ENCODE measurements around the gene MARCHF10.

The MARCHF10 gene

GRCh38 chr17:62755141-62755851 lies 52.8 kb downstream of the MARCHF10 start:
- DNase-seq (ENCODE audit: low read depth in 2 of 3, low spot score in 2 of 3) = no peak

- no peak for DNase-seq (ENCODE audit: low read depth in 2 of 3, low spot score in 2 of 3)
These were observed 53.5 kb downstream of the MARCHF10 start for GRCh38 chr17:62754631-62755030.

GRCh38 chr17:62753562-62753961 lies 54.6 kb downstream of the MARCHF10 start:
- no peak for DNase-seq (ENCODE audit: low read depth in 2 of 3, low spot score in 2 of 3)

GRCh38 chr17:62751060-62751691 lies 56.9 kb downstream of the MARCHF10 start:
- no peak for DNase-seq (ENCODE audit: low read depth in 2 of 3, low spot score in 2 of 3)

- no peak for DNase-seq (ENCODE audit: low read depth in 2 of 3, low spot score in 2 of 3)
These were observed 57.5 kb downstream of the MARCHF10 start for GRCh38 chr17:62750631-62751051.

- DNase-seq (ENCODE audit: low read depth in 2 of 3, low spot score in 2 of 3) = no peak
These were observed 58.2 kb downstream of the MARCHF10 start for GRCh38 chr17:62749926-62750325.

- no peak for DNase-seq (ENCODE audit: low read depth in 2 of 3, low spot score in 2 of 3)
These were observed 61.2 kb downstream of the MARCHF10 start for GRCh38 chr17:62746941-62747340.

GRCh38 chr17:62745806-62746205 lies 62.3 kb downstream of the MARCHF10 start:
- DNase-seq (ENCODE audit: low read depth in 2 of 3, low spot score in 2 of 3) = no peak

- DNase-seq (ENCODE audit: low read depth in 2 of 3, low spot score in 2 of 3) = no peak
These were observed 63.9 kb downstream of the MARCHF10 start for GRCh38 chr17:62744259-62744658.

GRCh38 chr17:62741290-62741689 lies 66.8 kb downstream of the MARCHF10 start:
- no peak for DNase-seq (ENCODE audit: low read depth in 2 of 3, low spot score in 2 of 3)

GRCh38 chr17:62739645-62740388 lies 68.3 kb downstream of the MARCHF10 start:
- DNase-seq (ENCODE audit: low read depth in 2 of 3, low spot score in 2 of 3) = no peak

GRCh38 chr17:62738281-62738680 lies 69.8 kb downstream of the MARCHF10 start:
- no peak for DNase-seq (ENCODE audit: low read depth in 2 of 3, low spot score in 2 of 3)

- DNase-seq (ENCODE audit: low read depth in 2 of 3, low spot score in 2 of 3) = peak in 1 of 3 experiments; percentile 13
These were observed 70.6 kb downstream of the MARCHF10 start for GRCh38 chr17:62737513-62737912.

- no peak for DNase-seq (ENCODE audit: low read depth in 2 of 3, low spot score in 2 of 3)
These were observed 73.0 kb downstream of the MARCHF10 start for GRCh38 chr17:62735044-62735651.

- DNase-seq (ENCODE audit: low read depth in 2 of 3, low spot score in 2 of 3) = no peak
These were observed 76.0 kb downstream of the MARCHF10 start for GRCh38 chr17:62732125-62732524.

GRCh38 chr17:62727916-62728672 lies 80.0 kb downstream of the MARCHF10 start:
- no peak for DNase-seq (ENCODE audit: low read depth in 2 of 3, low spot score in 2 of 3)

GRCh38 chr17:62725791-62726249 lies 82.3 kb downstream of the MARCHF10 start:
- DNase-seq (ENCODE audit: low read depth in 2 of 3, low spot score in 2 of 3) = no peak

- DNase-seq (ENCODE audit: low read depth in 2 of 3, low spot score in 2 of 3) = peak; percentile 37 to 67 (median 49)
These were observed 83.5 kb downstream of the MARCHF10 start for GRCh38 chr17:62724398-62725146.

GRCh38 chr17:62723842-62724241 lies 84.3 kb downstream of the MARCHF10 start:
- DNase-seq (ENCODE audit: low read depth in 2 of 3, low spot score in 2 of 3) = no peak

GRCh38 chr17:62722625-62723024 lies 85.5 kb downstream of the MARCHF10 start:
- DNase-seq (ENCODE audit: low read depth in 2 of 3, low spot score in 2 of 3) = no peak
